H7 (cell line): ENCODE measurements around the gene LAGE3. TPM values are rescaled to one million over a fixed set of nuclear protein-coding genes. Genes with fewer than 3 reads are reported as not detected.
A peak's percentile ranks its signal among the peaks of the same experiment; 100 is the strongest.

Experiments used
- DNase-seq: peaks from one replicate; pipeline ENCODE4 v3.0.0; 2012
- H3K27me3 ChIP-seq: 2 replicates; pipeline ENCODE4 v1.6.0; 2011; ENCODE audit warnings: mild to moderate bottlenecking, low read length; ENCODE audit not compliant: control insufficient read depth, insufficient read depth
- H3K36me3 ChIP-seq: replicated peaks from 2 replicates; pipeline ENCODE4 v1.5.1; 2011; ENCODE audit warnings: low read length; ENCODE audit not compliant: control insufficient read depth, insufficient read depth
- H3K4me3 ChIP-seq: 2 replicates; pipeline ENCODE4 v1.5.1; 2011; ENCODE audit warnings: low read depth, mild to moderate bottlenecking, control low read depth, low read length, moderate library complexity; ENCODE audit not compliant: insufficient read depth
- total RNA-seq: library from RNA; depleted of rRNA; stranded (reverse); fragments of >200 nt; shearing (Covaris generic); gene quantifications from 2 replicates; pipeline ENCODE4 v1.2.3, GENCODE V29; 2014

The LAGE3 gene
- total RNA-seq, 1 experiment from 2014 or later, result 84.9 TPM

- H3K36me3 ChIP-seq, result peaks cover 2% of the 10 kb centered on the region
- DNase-seq, result peak; percentile 94
Measured at GRCh38 chrX:154443992-154444754, 34.9 kb downstream of the LAGE3 start, which contains the start of gene FAM50A. Gene FAM50A, plus strand, starts transcription at chrX:154444141. Its CDS starts 95 bp downstream, at chrX:154444236.

DNA sequence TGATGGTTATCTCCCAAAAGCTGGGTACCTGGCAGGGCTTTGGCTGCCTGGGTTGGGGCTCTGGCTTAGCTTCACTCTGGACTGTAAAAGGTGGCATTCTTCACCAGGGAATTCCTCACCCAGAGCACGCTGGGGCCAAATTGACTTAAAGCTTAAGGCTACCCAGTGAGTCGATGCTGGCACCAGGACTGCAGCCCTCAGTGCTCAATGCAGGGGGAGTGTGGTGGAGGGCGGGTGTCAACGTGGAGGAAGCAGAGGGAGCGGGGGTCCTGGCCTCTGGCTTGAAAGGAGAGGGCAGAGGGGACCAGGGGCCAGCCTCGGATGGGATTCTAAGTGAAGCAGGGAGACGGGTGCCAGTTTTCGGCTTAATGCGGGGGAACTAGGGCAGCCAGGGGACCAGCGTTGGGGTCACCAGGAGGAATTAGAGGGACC is 35.6 kb downstream of the LAGE3 start:
- H3K27me3 ChIP-seq, result no peaks in the 10 kb centered on the region
- peaks cover 5% of the 10 kb centered on the region for H3K36me3 ChIP-seq
- H3K4me3 ChIP-seq, result peak overlapping the region; percentile 41
- no peak for DNase-seq

More at GRCh38 chrX:154443992-154444754, 34.9 kb downstream of the LAGE3 start, which contains the start of gene FAM50A:
- H3K4me3 ChIP-seq, result peak within 1 kb of the TSS; percentile 53
- H3K27me3 ChIP-seq, result no peaks in the 10 kb centered on the region

GRCh38 chrX:154441984-154442707 is 36.9 kb downstream of the LAGE3 start:
- no peak overlapping the region for H3K4me3 ChIP-seq
- no peak for DNase-seq
- H3K36me3 ChIP-seq, result peaks cover 5% of the 10 kb centered on the region
- no peaks in the 10 kb centered on the region for H3K27me3 ChIP-seq

GRCh38 chrX:154441564-154441963 is 37.5 kb downstream of the LAGE3 start:
- Histone ChIP-seq H3K36me3 (peaks cover 5% of the 10 kb centered on the region), H3K4me3 (no peak overlapping the region), H3K27me3 (no peaks in the 10 kb centered on the region)
- DNase-seq, result no peak

GRCh38 chrX:154440623-154441357 is 38.3 kb downstream of the LAGE3 start:
- no peak for DNase-seq
- H3K27me3 ChIP-seq, result no peaks in the 10 kb centered on the region
- H3K4me3 ChIP-seq, result no peak overlapping the region
- peaks cover 5% of the 10 kb centered on the region for H3K36me3 ChIP-seq

DNA sequence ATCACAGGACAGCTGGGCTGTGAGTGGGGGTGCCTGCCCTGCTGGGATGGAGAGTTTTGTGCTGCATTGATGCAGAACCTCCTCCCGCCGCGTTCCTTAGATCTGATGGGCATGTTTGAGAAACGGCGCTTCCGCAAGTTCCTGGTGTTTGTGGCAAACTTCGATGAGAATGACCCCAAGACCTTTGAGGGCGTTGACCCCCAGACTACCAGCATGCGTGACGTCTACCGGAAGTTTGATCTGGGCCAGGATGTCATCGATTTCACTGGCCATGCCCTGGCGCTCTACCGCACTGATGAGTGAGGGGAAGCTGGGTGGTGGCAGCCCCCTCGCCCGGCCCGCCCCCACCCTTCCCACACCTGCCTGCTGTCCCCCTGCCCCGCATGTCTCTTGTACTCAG is 39.2 kb downstream of the LAGE3 start:
- no peak for DNase-seq
- peaks cover 5% of the 10 kb centered on the region for H3K36me3 ChIP-seq
- no peak overlapping the region for H3K4me3 ChIP-seq
- H3K27me3 ChIP-seq, result no peaks in the 10 kb centered on the region

DNA sequence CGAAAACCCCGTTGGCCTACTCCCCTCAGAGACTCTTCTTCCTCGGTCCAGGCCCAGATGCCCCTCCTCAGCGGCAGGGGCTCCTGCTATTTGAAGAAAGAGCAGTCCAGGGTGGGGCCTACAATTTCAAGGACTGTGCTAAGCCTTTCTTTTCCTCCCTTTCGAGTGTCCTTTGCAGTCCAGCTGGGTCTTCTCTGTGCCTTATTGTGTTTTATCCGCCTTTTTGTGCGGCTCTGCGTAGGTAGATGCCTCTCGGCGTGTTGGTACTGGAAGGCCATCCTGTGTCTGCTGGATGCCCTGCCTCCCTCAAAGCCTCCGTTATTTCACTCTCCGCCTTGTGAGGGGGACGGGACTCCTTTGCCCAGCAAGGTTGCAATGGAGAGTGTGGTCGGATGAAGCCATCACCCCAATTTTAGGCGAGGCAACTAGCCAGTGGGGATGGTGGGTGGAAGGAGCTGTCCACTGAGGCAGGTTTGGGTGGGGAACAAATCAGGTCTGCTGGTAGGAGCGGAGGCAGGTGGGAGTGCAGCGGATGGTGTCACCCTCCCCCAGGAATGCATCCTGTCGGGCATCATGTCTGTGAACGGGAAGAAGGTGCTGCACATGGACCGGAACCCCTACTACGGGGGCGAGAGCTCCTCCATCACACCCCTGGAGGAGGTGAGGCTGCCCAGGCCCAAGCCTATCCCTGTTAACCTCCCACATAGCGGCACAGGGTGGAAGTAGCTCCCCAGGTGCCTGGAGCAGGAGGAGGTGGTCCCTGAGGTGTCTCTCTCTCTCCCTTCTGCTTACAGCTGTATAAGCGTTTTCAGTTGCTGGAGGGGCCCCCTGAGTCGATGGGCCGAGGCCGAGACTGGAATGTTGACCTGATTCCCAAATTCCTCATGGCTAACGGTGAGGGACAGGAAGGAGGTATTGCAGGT is 40.8 kb downstream of the LAGE3 start:
- H3K27me3 ChIP-seq, result no peaks in the 10 kb centered on the region

GRCh38 chrX:154436983-154437752 is 41.9 kb downstream of the LAGE3 start, which contains the start of gene GDI1:
Gene GDI1, plus strand, starts transcription at chrX:154437154. Its CDS starts 101 bp downstream, at chrX:154437255.
- peak; percentile 87 for DNase-seq
- peak within 1 kb of the TSS; percentile 84 for H3K4me3 ChIP-seq

More for the DNA sequence above, 40.8 kb downstream of the LAGE3 start:
- peak overlapping the region; percentile 84 for H3K4me3 ChIP-seq
- no peak for DNase-seq
- H3K36me3 ChIP-seq, result peaks cover 5% of the 10 kb centered on the region

GRCh38 chrX:154436374-154436982 is 42.6 kb downstream of the LAGE3 start:
- no peaks in the 10 kb centered on the region for H3K27me3 ChIP-seq
- peak; percentile 94 for DNase-seq
- peaks cover 5% of the 10 kb centered on the region for H3K36me3 ChIP-seq
- H3K4me3 ChIP-seq, result peak overlapping the region; percentile 84

More at GRCh38 chrX:154436983-154437752, 41.9 kb downstream of the LAGE3 start, which contains the start of gene GDI1:
- peaks cover 5% of the 10 kb centered on the region for H3K36me3 ChIP-seq
- H3K27me3 ChIP-seq, result no peaks in the 10 kb centered on the region

- Histone ChIP-seq H3K36me3 (peaks cover 5% of the 10 kb centered on the region), H3K4me3 (no peak overlapping the region), H3K27me3 (no peaks in the 10 kb centered on the region)
- DNase-seq, result no peak
Measured at GRCh38 chrX:154435171-154435733, 43.8 kb downstream of the LAGE3 start.

- Histone ChIP-seq H3K27me3 (no peaks in the 10 kb centered on the region), H3K4me3 (no peak overlapping the region), H3K36me3 (peaks cover 3% of the 10 kb centered on the region)
- no peak for DNase-seq
Measured at GRCh38 chrX:154434394-154435168, 44.5 kb downstream of the LAGE3 start.

GRCh38 chrX:154433605-154434004 is 45.5 kb downstream of the LAGE3 start:
- no peak overlapping the region for H3K4me3 ChIP-seq
- H3K36me3 ChIP-seq, result no peaks in the 10 kb centered on the region; the same call in 1 of the 2 replicates
- no peak for DNase-seq
- H3K27me3 ChIP-seq, result no peaks in the 10 kb centered on the region
